Fibroblast of lung (primary cell): ENCODE results near the gene HHAT. TPM values are rescaled to one million over a fixed set of nuclear protein-coding genes. Genes with fewer than 3 reads are reported as not detected.

Experiments
- DNase-seq, 2 donors: peaks; one replicate each; pipeline versions ENCODE4 v3.0.0 to v3.0.0-alpha.2; 2010; ENCODE audit warnings: low read depth in 2 of 2
- H2AFZ ChIP-seq: 2 replicates; pipeline ENCODE4 v1.5.1; 2012; ENCODE audit warnings: low read length, control low read depth, inconsistent platforms
- H3K27ac ChIP-seq: 2 replicates; pipeline ENCODE4 v1.5.1; 2011; ENCODE audit warnings: low read length, control low read depth; ENCODE audit not compliant: insufficient read depth
- H3K27me3 ChIP-seq: 2 replicates; pipeline ENCODE4 v1.5.1; 2011; ENCODE audit warnings: mild to moderate bottlenecking, low read length; ENCODE audit not compliant: control insufficient read depth, insufficient read depth
- H3K36me3 ChIP-seq: 2 replicates; pipeline ENCODE4 v1.5.1; 2011; ENCODE audit warnings: low read length; ENCODE audit not compliant: control insufficient read depth, insufficient read depth
- H3K4me1 ChIP-seq: 2 replicates; pipeline ENCODE4 v1.5.1; 2011; ENCODE audit warnings: low read length; ENCODE audit not compliant: control insufficient read depth, insufficient read depth; ENCODE audit errors: extremely low read depth
- H3K4me2 ChIP-seq: 2 replicates; pipeline ENCODE4 v1.5.1; 2011; ENCODE audit warnings: low read length, control low read depth; ENCODE audit not compliant: insufficient read depth; ENCODE audit errors: extremely low read depth
- H3K4me3 ChIP-seq, 4 experiments: fragments of 200-600 bp in 1 of 4; sonication (generic) in 1 of 4; replicated peaks in 1 of 4; 2 replicates each; pipeline ENCODE4 v1.5.1; 2011 to 2016; ENCODE audit warnings: low read length in 4 of 4, low read depth in 3 of 4, mild to moderate bottlenecking in 3 of 4, control low read depth in 2 of 4, inconsistent platforms in 1 of 4, mixed read lengths in 1 of 4; ENCODE audit not compliant: insufficient read depth in 1 of 4; ENCODE audit errors: control extremely low read depth in 1 of 4
- H3K79me2 ChIP-seq: 2 replicates; pipeline ENCODE4 v1.5.1; 2012; ENCODE audit warnings: mild to moderate bottlenecking, low read length, inconsistent platforms; ENCODE audit not compliant: control insufficient read depth, insufficient read depth
- H3K9ac ChIP-seq: 2 replicates; pipeline ENCODE4 v1.5.1; 2011; ENCODE audit warnings: mild to moderate bottlenecking, low read length, control low read depth; ENCODE audit not compliant: insufficient read depth
- H3K9me3 ChIP-seq: 2 replicates; pipeline ENCODE4 v1.5.1; 2012; ENCODE audit warnings: low read depth, low read length; ENCODE audit not compliant: control insufficient read depth, insufficient read depth
- H4K20me1 ChIP-seq: 2 replicates; pipeline ENCODE4 v1.5.1; 2011; ENCODE audit warnings: low read length; ENCODE audit not compliant: control insufficient read depth, insufficient read depth; ENCODE audit errors: extremely low read depth
- EZH2 ChIP-seq: IDR thresholded peaks from 2 replicates; pipeline ENCODE4 v1.5.1; 2012; ENCODE audit warnings: low read length, control low read depth, mild to moderate bottlenecking; ENCODE audit errors: missing control alignments
- polyA plus RNA-seq, 2 donors: library from polyadenylated mRNA; depleted of rRNA in 1 of 2; stranded (reverse) in 1 of 2; unstranded in 1 of 2; fragments of >200 nt; gene quantifications; 2 replicates each; pipeline ENCODE4 v1.2.1, GENCODE V29; 2011 to 2012; ENCODE audit warnings: missing spikeins in 1 of 2
- total RNA-seq: library from RNA; depleted of rRNA; stranded (reverse); fragments of >200 nt; gene quantifications from 2 replicates; pipeline ENCODE4 v1.2.1, GENCODE V29; 2014
- TF ChIP-seq, protein P1 (sequence below), 2 donors: IDR thresholded peaks in 1 of 2; conservative IDR thresholded peaks in 1 of 2; 1 replicate in 1 of 2; 2 replicates in 1 of 2; pipeline ENCODE4 v1.5.1; 2011 to 2012; ENCODE audit warnings: low read length in 2 of 2, control low read depth in 1 of 2, inconsistent platforms in 1 of 2, low read depth in 1 of 2, mild to moderate bottlenecking in 1 of 2

Gene HHAT
- total and polyA plus RNA-seq, 2 donors (not counting 1 experiment from before 2014, with no cell fraction given) = 3.6 to 4.8 TPM

- no peaks in the 10 kb centered on the region for H3K36me3 ChIP-seq
- no peaks in the 10 kb centered on the region for H3K4me1 ChIP-seq
- H4K20me1 ChIP-seq = no peaks in the 10 kb centered on the region
- H3K27ac ChIP-seq = no peak overlapping the region
- no peak overlapping the region for H2AFZ ChIP-seq
- no peaks in the 10 kb centered on the region for H3K79me2 ChIP-seq
- peak overlapping the region; percentile 74 for H3K4me2 ChIP-seq
- DNase-seq = peak in 1 of 2 donors; percentile 53
- TF ChIP-seq, protein P1, sequence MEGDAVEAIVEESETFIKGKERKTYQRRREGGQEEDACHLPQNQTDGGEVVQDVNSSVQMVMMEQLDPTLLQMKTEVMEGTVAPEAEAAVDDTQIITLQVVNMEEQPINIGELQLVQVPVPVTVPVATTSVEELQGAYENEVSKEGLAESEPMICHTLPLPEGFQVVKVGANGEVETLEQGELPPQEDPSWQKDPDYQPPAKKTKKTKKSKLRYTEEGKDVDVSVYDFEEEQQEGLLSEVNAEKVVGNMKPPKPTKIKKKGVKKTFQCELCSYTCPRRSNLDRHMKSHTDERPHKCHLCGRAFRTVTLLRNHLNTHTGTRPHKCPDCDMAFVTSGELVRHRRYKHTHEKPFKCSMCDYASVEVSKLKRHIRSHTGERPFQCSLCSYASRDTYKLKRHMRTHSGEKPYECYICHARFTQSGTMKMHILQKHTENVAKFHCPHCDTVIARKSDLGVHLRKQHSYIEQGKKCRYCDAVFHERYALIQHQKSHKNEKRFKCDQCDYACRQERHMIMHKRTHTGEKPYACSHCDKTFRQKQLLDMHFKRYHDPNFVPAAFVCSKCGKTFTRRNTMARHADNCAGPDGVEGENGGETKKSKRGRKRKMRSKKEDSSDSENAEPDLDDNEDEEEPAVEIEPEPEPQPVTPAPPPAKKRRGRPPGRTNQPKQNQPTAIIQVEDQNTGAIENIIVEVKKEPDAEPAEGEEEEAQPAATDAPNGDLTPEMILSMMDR (conservative IDR thresholded peaks at IDR 0.05 in 1 of 2, IDR thresholded peaks at IDR 0.05 in 1 of 2; ENCODE audit: low read depth in 1 of 2, low read length in 2 of 2) = no peak
- TF ChIP-seq EZH2 = no peak
- no peaks in the 10 kb centered on the region for H3K9me3 ChIP-seq
- H3K9ac ChIP-seq = no peak overlapping the region
- no peak overlapping the region for H3K4me3 ChIP-seq
- H3K27me3 ChIP-seq = no peaks in the 10 kb centered on the region
These were observed 16.8 kb upstream of the HHAT start for GRCh38 chr1:210311726-210312493.

DNA sequence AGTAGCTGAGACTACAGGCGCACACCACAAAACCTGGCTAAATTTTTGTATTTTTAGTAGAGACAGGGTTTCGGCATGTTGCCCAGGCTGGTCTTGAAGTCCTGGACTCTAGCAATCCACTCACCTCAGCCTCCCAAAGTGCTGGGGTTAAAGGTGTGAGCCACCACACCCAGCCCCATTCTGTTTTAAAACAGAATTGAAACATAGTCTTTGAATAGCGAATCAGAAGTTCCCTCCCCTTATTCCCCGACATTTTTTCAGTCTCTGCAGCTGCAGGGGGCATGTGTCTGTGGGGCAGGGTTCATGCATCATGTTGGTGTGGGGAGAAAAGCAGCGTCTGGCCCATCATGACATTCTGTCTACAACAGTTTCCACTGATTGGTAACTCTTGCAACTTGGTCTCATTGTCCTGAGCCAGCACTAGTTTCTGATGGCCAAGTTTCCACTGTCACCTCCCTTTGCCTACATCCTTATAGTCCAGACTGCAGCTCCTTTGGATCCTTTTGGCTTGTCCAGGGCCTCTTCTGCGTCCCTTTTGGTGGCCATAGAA, 15.6 kb upstream of the HHAT start:
- H3K9ac ChIP-seq = no peak overlapping the region
- no peak overlapping the region for H3K4me2 ChIP-seq
- H3K9me3 ChIP-seq = no peaks in the 10 kb centered on the region
- H3K79me2 ChIP-seq = no peaks in the 10 kb centered on the region
- H3K27ac ChIP-seq = no peak overlapping the region
- H4K20me1 ChIP-seq = no peaks in the 10 kb centered on the region
- no peak for DNase-seq
- no peaks in the 10 kb centered on the region for H3K27me3 ChIP-seq
- no peak for TF ChIP-seq EZH2
- H3K4me1 ChIP-seq = no peaks in the 10 kb centered on the region
- no peak overlapping the region for H2AFZ ChIP-seq
- H3K36me3 ChIP-seq = no peaks in the 10 kb centered on the region
- H3K4me3 ChIP-seq = no peak overlapping the region

GRCh38 chr1:210313921-210314320, 14.8 kb upstream of the HHAT start:
- no peak for TF ChIP-seq EZH2
- TF ChIP-seq, protein P1 (conservative IDR thresholded peaks at IDR 0.05 in 1 of 2, IDR thresholded peaks at IDR 0.05 in 1 of 2; ENCODE audit: low read depth in 1 of 2, low read length in 2 of 2) = no peak
- Histone ChIP-seq H3K9me3 (no peaks in the 10 kb centered on the region), H4K20me1 (no peaks in the 10 kb centered on the region), H2AFZ (no peak overlapping the region), H3K36me3 (no peaks in the 10 kb centered on the region), H3K27me3 (no peaks in the 10 kb centered on the region), H3K27ac (no peak overlapping the region), H3K9ac (no peak overlapping the region), H3K4me3 (no peak overlapping the region), H3K79me2 (no peaks in the 10 kb centered on the region), H3K4me1 (no peaks in the 10 kb centered on the region), H3K4me2 (no peak overlapping the region)
- DNase-seq = no peak
